WERI-Rb-1 (cell line): ENCODE data around the gene GJC2.
A peak's percentile ranks its signal among the peaks of the same experiment; 100 is the strongest.

Experiments
- DNase-seq: peaks from one replicate; pipeline ENCODE4 v3.0.0-alpha.2; 2020
- H3K27ac ChIP-seq: fragments of 250-450 bp; sonication (Bioruptor Pico); 2 replicates; pipeline ENCODE4 v1.5.1; 2020; ENCODE audit warnings: mild to moderate bottlenecking, moderate library complexity
- H3K27me3 ChIP-seq: fragments of 250-450 bp; sonication (Bioruptor Pico); 2 replicates; pipeline ENCODE4 v1.5.1; 2021; ENCODE audit warnings: mild to moderate bottlenecking, low read depth, moderate library complexity; ENCODE audit not compliant: insufficient read depth, severe bottlenecking
- H3K36me3 ChIP-seq: fragments of 250-450 bp; sonication (Bioruptor Pico); 2 replicates; pipeline ENCODE4 v1.5.1; 2020; ENCODE audit warnings: mild to moderate bottlenecking, moderate library complexity
- H3K4me3 ChIP-seq: 2 replicates; pipeline ENCODE4 v1.5.1; 2011; ENCODE audit warnings: low read depth, mild to moderate bottlenecking, control low read depth, low read length
- H3K9me3 ChIP-seq: fragments of 250-450 bp; sonication (Bioruptor Pico); 2 replicates; pipeline ENCODE4 v1.5.1; 2021; ENCODE audit warnings: mild to moderate bottlenecking, moderate library complexity; ENCODE audit not compliant: severe bottlenecking
- CTCF ChIP-seq: IDR thresholded peaks from 2 replicates; pipeline ENCODE4 v1.5.1; 2011; ENCODE audit warnings: low read depth, mild to moderate bottlenecking, control low read depth, inconsistent platforms, low read length

Gene GJC2

GRCh38 chr1:228142155-228142691, 7.5 kb upstream of the GJC2 start:
- TF ChIP-seq CTCF, result no peak
- Histone ChIP-seq H3K36me3 (peaks cover 4% of the 10 kb centered on the region), H3K9me3 (no peaks in the 10 kb centered on the region), H3K27me3 (no peaks in the 10 kb centered on the region), H3K4me3 (no peak overlapping the region), H3K27ac (no peak overlapping the region)
- no peak for DNase-seq

- H3K27me3 ChIP-seq, result no peaks in the 10 kb centered on the region
- TF ChIP-seq CTCF, result no peak
- H3K4me3 ChIP-seq, result no peak overlapping the region
- no peak overlapping the region for H3K27ac ChIP-seq
- no peak for DNase-seq
- H3K36me3 ChIP-seq, result peaks cover 4% of the 10 kb centered on the region
- H3K9me3 ChIP-seq, result no peaks in the 10 kb centered on the region
Observed at GRCh38 chr1:228142701-228143136, 7.0 kb upstream of the GJC2 start.

GRCh38 chr1:228143480-228144192, 6.1 kb upstream of the GJC2 start:
- Histone ChIP-seq H3K27ac (peak overlapping the region; percentile 18; the same call in 1 of the 2 replicates), H3K4me3 (no peak overlapping the region), H3K9me3 (no peaks in the 10 kb centered on the region), H3K36me3 (peaks cover 6% of the 10 kb centered on the region), H3K27me3 (no peaks in the 10 kb centered on the region)
- TF ChIP-seq CTCF, result no peak
- DNase-seq, result no peak

- H3K4me3 ChIP-seq, result peak overlapping the region; percentile 7; the same call in 1 of the 2 replicates
- peak; percentile 62 for DNase-seq
- peaks cover 10% of the 10 kb centered on the region for H3K36me3 ChIP-seq
- no peak for TF ChIP-seq CTCF
- H3K27ac ChIP-seq, result peak overlapping the region; percentile 66
- H3K9me3 ChIP-seq, result no peaks in the 10 kb centered on the region
- no peaks in the 10 kb centered on the region for H3K27me3 ChIP-seq
Observed at GRCh38 chr1:228144193-228144992, 5.3 kb upstream of the GJC2 start.

- H3K27me3 ChIP-seq, result no peaks in the 10 kb centered on the region
- TF ChIP-seq CTCF, result no peak
- DNase-seq, result no peak
- peak overlapping the region; percentile 66 for H3K27ac ChIP-seq
- peaks cover 10% of the 10 kb centered on the region for H3K36me3 ChIP-seq
- no peaks in the 10 kb centered on the region for H3K9me3 ChIP-seq
- H3K4me3 ChIP-seq, result no peak overlapping the region
Observed at GRCh38 chr1:228144993-228145343, 4.8 kb upstream of the GJC2 start.
